MM.1S (cell line): ENCODE results near the gene SETMAR.

Source experiments
- DNase-seq: peaks from one replicate; pipeline ENCODE4 v3.0.0-alpha.2; 2015
- H2AFZ ChIP-seq: fragments of 300-600 bp; sonication (generic); 2 replicates; pipeline ENCODE4 v1.6.0; 2016; ENCODE audit warnings: antibody characterized with exemption, low read length
- H3F3A ChIP-seq: fragments of 300-600 bp; sonication (generic); 2 replicates; pipeline ENCODE4 v1.6.1; 2016; ENCODE audit warnings: mild to moderate bottlenecking, antibody characterized with exemption, low read length, moderate library complexity, mixed read lengths; ENCODE audit not compliant: insufficient read depth
- H3K27ac ChIP-seq: fragments of 300-600 bp; sonication (generic); 2 replicates; pipeline ENCODE4 v1.5.1; 2016; ENCODE audit warnings: mild to moderate bottlenecking, low read length
- H3K27me3 ChIP-seq: fragments of 300-600 bp; sonication (generic); replicated peaks from 2 replicates; pipeline ENCODE4 v1.6.0; 2016; ENCODE audit warnings: low read length; ENCODE audit not compliant: insufficient read depth
- H3K36me3 ChIP-seq: fragments of 300-600 bp; sonication (generic); replicated peaks from 2 replicates; pipeline ENCODE4 v1.6.1; 2016; ENCODE audit warnings: mild to moderate bottlenecking, low read length, mixed read lengths; ENCODE audit not compliant: insufficient read depth
- H3K4me1 ChIP-seq: fragments of 300-600 bp; sonication (generic); 2 replicates; pipeline ENCODE4 v1.6.1; 2016; ENCODE audit warnings: low read length, mixed read lengths
- H3K4me2 ChIP-seq: fragments of 300-600 bp; sonication (generic); 2 replicates; pipeline ENCODE4 v1.6.0; 2016; ENCODE audit warnings: low read depth, low read length
- H3K4me3 ChIP-seq: fragments of 300-600 bp; sonication (generic); 2 replicates; pipeline ENCODE4 v1.5.1; 2016; ENCODE audit warnings: low read length, mixed read lengths
- H3K79me2 ChIP-seq: fragments of 300-600 bp; sonication (generic); 2 replicates; pipeline ENCODE4 v1.6.1; 2016; ENCODE audit warnings: mixed run types, low read length, mixed read lengths
- H3K9ac ChIP-seq: fragments of 300-600 bp; sonication (generic); 2 replicates; pipeline ENCODE4 v1.6.1; 2016; ENCODE audit warnings: low read length, mixed read lengths
- H3K9me2 ChIP-seq: fragments of 300-600 bp; sonication (generic); replicated peaks from 2 replicates; pipeline ENCODE4 v1.6.1; 2016; ENCODE audit warnings: mild to moderate bottlenecking, low read length, mixed read lengths; ENCODE audit not compliant: insufficient read depth
- H3K9me3 ChIP-seq: fragments of 300-600 bp; sonication (generic); replicated peaks from 2 replicates; pipeline ENCODE4 v1.6.1; 2016; ENCODE audit warnings: mild to moderate bottlenecking, low read length, mixed read lengths; ENCODE audit not compliant: insufficient read depth
- H4K20me1 ChIP-seq: fragments of 300-600 bp; sonication (generic); 2 replicates; pipeline ENCODE4 v1.6.1; 2016; ENCODE audit warnings: mild to moderate bottlenecking, low read length, moderate library complexity, mixed read lengths; ENCODE audit not compliant: insufficient read depth
- CTCF ChIP-seq: fragments of 300-600 bp; sonication (generic); IDR thresholded peaks from 2 replicates; pipeline ENCODE4 v1.5.1; 2016; ENCODE audit warnings: antibody characterized with exemption, low read length, mixed read lengths
- EZH2 ChIP-seq: fragments of 300-600 bp; sonication (generic); optimal IDR thresholded peaks from 2 replicates; pipeline ENCODE3; 2017; ENCODE audit warnings: low read depth, mild to moderate bottlenecking, antibody characterized with exemption, low read length, mixed read lengths
- EZH2phosphoT487 ChIP-seq: fragments of 300-600 bp; sonication (generic); IDR thresholded peaks from 2 replicates; pipeline ENCODE4 v1.6.1; 2018; ENCODE audit warnings: antibody characterized with exemption, low read length

Gene SETMAR

GRCh38 chr3:4313606-4314293, 10.6 kb downstream of the SETMAR start:
- Histone ChIP-seq H3F3A (no peaks in the 10 kb centered on the region), H3K4me2 (no peak overlapping the region), H3K79me2 (no peaks in the 10 kb centered on the region), H3K4me1 (no peaks in the 10 kb centered on the region), H3K27ac (no peak overlapping the region), H3K36me3 (no peaks in the 10 kb centered on the region), H3K9me3 (no peaks in the 10 kb centered on the region), H3K27me3 (no peaks in the 10 kb centered on the region), H4K20me1 (no peaks in the 10 kb centered on the region), H3K9ac (no peak overlapping the region), H3K9me2 (no peaks in the 10 kb centered on the region), H2AFZ (no peak overlapping the region), H3K4me3 (no peak overlapping the region)
- no peak for TF ChIP-seq EZH2phosphoT487
- TF ChIP-seq EZH2 = no peak
- TF ChIP-seq CTCF = no peak
- no peak for DNase-seq

GRCh38 chr3:4314688-4315087, 11.5 kb downstream of the SETMAR start:
- TF ChIP-seq CTCF = peak; percentile 32; the same call in 1 of the 2 replicates
- TF ChIP-seq EZH2 = no peak
- TF ChIP-seq EZH2phosphoT487 = no peak
- no peak overlapping the region for H3K4me2 ChIP-seq

GRCh38 chr3:4320096-4320911, 17.1 kb downstream of the SETMAR start:
- H3F3A ChIP-seq = no peaks in the 10 kb centered on the region
- H3K9me3 ChIP-seq = no peaks in the 10 kb centered on the region
- no peak overlapping the region for H3K9ac ChIP-seq
- no peaks in the 10 kb centered on the region for H3K9me2 ChIP-seq
- H3K4me2 ChIP-seq = no peak overlapping the region
- no peaks in the 10 kb centered on the region for H3K79me2 ChIP-seq
- no peak overlapping the region for H3K27ac ChIP-seq
- H2AFZ ChIP-seq = no peak overlapping the region
- no peaks in the 10 kb centered on the region for H4K20me1 ChIP-seq
- no peaks in the 10 kb centered on the region for H3K36me3 ChIP-seq
- no peaks in the 10 kb centered on the region for H3K27me3 ChIP-seq
- H3K4me3 ChIP-seq = no peak overlapping the region
- DNase-seq = no peak
- H3K4me1 ChIP-seq = no peaks in the 10 kb centered on the region
- TF ChIP-seq EZH2phosphoT487 = no peak
- no peak for TF ChIP-seq CTCF
- no peak for TF ChIP-seq EZH2

More at GRCh38 chr3:4314688-4315087, 11.5 kb downstream of the SETMAR start:
- no peaks in the 10 kb centered on the region for H3K27me3 ChIP-seq
- H3F3A ChIP-seq = no peaks in the 10 kb centered on the region
- no peaks in the 10 kb centered on the region for H3K79me2 ChIP-seq
- H3K27ac ChIP-seq = no peak overlapping the region
- no peak overlapping the region for H3K4me3 ChIP-seq
- no peaks in the 10 kb centered on the region for H3K9me2 ChIP-seq
- no peaks in the 10 kb centered on the region for H3K9me3 ChIP-seq
- DNase-seq = no peak
- H3K4me1 ChIP-seq = no peaks in the 10 kb centered on the region
- H3K9ac ChIP-seq = no peak overlapping the region
- no peaks in the 10 kb centered on the region for H3K36me3 ChIP-seq
- no peak overlapping the region for H2AFZ ChIP-seq
- no peaks in the 10 kb centered on the region for H4K20me1 ChIP-seq
